Spleen (tissue), 7 donors: ENCODE measurements around the gene NRN1L.

Experiments
- CTCF ChIP-seq, 11 experiments: fragments of 200-600 bp in 7 of 11; fragments of 450-650 bp in 4 of 11; sonication (generic) in 4 of 11; IDR thresholded peaks in 8 of 11; conservative IDR thresholded peaks in 3 of 11; 1 replicate in 7 of 11; 2 replicates in 4 of 11; pipeline versions ENCODE4 v1.4.0 to v1.8.0; 2016 to 2021; ENCODE audit warnings: antibody characterized with exemption in 11 of 11, inconsistent platforms in 4 of 11, mild to moderate bottlenecking in 1 of 11
- POLR2AphosphoS5 ChIP-seq, 3 donors: sonication (generic); formaldehyde crosslinking; IDR thresholded peaks; one replicate each; pipeline ENCODE4 v1.5.1; 2017; ENCODE audit warnings: antibody characterized with exemption in 3 of 3
- donor health status: DM: no; HTN: no; CAD: no; lungs with moderate emphysema.
- donor health status: DM: no; HTN: no; CAD: no.
- donor health status: DM: no; HTN: no; CAD: no.

DNA sequence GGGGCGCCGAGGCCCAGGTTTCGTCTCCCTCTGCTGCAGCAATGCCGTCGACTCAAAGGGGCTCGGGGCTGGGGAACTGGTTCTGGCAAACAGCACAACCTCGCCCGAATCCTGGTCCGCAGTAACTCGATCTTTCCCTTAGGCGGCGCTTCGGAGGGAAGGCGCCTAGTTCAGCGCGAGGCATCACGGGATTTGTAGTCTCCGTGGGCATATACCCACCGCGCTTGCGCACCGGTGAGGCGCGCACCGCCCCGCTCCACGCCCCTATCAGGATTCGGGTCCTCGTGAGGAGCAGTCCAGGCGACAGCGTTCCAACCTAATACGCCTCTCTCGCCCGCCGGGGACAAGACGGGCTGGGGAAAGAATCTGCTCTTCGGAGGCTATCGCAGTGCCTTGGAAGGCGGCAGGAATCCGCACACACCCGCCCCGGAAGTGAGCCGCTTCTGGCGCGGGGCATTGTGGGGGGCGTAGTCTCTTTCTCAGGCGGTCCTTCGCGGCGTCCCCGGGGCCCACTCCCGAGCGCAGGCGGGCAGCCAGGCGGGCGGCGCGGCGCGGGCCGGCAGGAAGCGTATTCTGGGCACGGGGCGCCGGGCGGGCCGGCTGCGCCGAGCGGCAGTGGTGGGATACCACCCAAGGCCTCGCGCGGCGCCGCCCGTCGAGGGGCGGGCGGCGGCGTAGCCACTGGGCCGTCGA lies 42.7 kb upstream of the NRN1L start, which contains the start of gene THAP11:
- TF ChIP-seq CTCF (IDR thresholded peaks at IDR 0.05 in 8 of 11, conservative IDR thresholded peaks at IDR 0.05 in 3 of 11) (peak; percentile 87 to 98 (median 94)), POLR2AphosphoS5 (IDR thresholded peaks at IDR 0.05) (peak; percentile 82 to 90 (median 84))
